OCI-LY1 (cell line): ENCODE data around the gene CACNA2D1.

Experiments
- EZH2 ChIP-seq: fragments of 200-600 bp; sonication (generic), shearing (Covaris generic); IDR thresholded peaks from 2 replicates; pipeline ENCODE4 v1.8.0; 2017; ENCODE audit warnings: borderline replicate concordance, mixed run types, mild to moderate bottlenecking, antibody characterized with exemption, low read length, moderate library complexity, mixed read lengths
- TF ChIP-seq, protein P1 (sequence below): fragments of 200-600 bp; sonication (generic), shearing (Covaris generic); IDR thresholded peaks from 2 replicates; pipeline ENCODE4 v1.5.1; 2017; ENCODE audit warnings: mild to moderate bottlenecking, antibody characterized with exemption, low read length, moderate library complexity, mixed read lengths

GRCh38 chr7:81908220-81908619 is 535.4 kb downstream of the CACNA2D1 start:
- TF ChIP-seq, protein P1, sequence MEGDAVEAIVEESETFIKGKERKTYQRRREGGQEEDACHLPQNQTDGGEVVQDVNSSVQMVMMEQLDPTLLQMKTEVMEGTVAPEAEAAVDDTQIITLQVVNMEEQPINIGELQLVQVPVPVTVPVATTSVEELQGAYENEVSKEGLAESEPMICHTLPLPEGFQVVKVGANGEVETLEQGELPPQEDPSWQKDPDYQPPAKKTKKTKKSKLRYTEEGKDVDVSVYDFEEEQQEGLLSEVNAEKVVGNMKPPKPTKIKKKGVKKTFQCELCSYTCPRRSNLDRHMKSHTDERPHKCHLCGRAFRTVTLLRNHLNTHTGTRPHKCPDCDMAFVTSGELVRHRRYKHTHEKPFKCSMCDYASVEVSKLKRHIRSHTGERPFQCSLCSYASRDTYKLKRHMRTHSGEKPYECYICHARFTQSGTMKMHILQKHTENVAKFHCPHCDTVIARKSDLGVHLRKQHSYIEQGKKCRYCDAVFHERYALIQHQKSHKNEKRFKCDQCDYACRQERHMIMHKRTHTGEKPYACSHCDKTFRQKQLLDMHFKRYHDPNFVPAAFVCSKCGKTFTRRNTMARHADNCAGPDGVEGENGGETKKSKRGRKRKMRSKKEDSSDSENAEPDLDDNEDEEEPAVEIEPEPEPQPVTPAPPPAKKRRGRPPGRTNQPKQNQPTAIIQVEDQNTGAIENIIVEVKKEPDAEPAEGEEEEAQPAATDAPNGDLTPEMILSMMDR = no peak
- no peak for TF ChIP-seq EZH2
